ENCODE measurements around the gene TRDMT1.

TRDMT1 gene

GRCh38 chr10:17199351-17199804, 2.1 kb downstream of the TRDMT1 start:
- in situ Hi-C loops (cut with MboI; ENCODE audit: low pct_unique_long_range_greater_than_20kb, low sequenced_read_pairs, unreplicated experiment), result no loop called here
- no peak for DNase-seq (ENCODE audit: low spot score)
- no peak for TF ChIP-seq CTCF (IDR thresholded peaks at IDR 0.05; ENCODE audit: extremely low read depth, insufficient read depth, missing control alignments)

DNA sequence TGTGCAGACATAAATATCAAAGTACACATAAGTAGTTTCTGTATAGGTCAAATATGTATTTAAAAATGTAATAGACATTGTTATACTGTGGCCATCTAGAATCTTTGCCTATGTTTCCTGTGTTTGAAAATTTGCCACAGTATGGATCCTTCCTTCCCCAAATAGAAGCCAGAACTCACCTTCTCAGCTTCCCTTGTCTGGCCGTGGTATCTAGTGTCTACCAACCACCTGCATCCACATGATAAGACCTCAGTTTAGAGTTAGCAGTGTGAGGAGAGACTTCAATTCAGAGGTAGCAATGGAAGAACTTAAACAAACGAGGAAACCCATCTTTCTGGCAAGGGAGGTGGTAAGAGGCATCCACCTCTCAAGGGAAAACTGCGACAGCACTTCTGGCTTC, 4.9 kb downstream of the TRDMT1 start:
- TF ChIP-seq CTCF (IDR thresholded peaks at IDR 0.05; ENCODE audit: extremely low read depth, insufficient read depth, missing control alignments), result no peak
- DNase-seq (ENCODE audit: low spot score), result no peak
- in situ Hi-C loops (cut with MboI; ENCODE audit: low pct_unique_long_range_greater_than_20kb, low sequenced_read_pairs, unreplicated experiment), result no loop called here

GRCh38 chr10:17196045-17196444, 5.4 kb downstream of the TRDMT1 start:
- in situ Hi-C loops (cut with MboI; ENCODE audit: low pct_unique_long_range_greater_than_20kb, low sequenced_read_pairs, unreplicated experiment), result no loop called here
- DNase-seq (ENCODE audit: low spot score), result no peak
- no peak for TF ChIP-seq CTCF (IDR thresholded peaks at IDR 0.05; ENCODE audit: extremely low read depth, insufficient read depth, missing control alignments)

- no peak for TF ChIP-seq CTCF (IDR thresholded peaks at IDR 0.05; ENCODE audit: extremely low read depth, insufficient read depth, missing control alignments)
- DNase-seq (ENCODE audit: low spot score), result no peak
- in situ Hi-C loops (cut with MboI; ENCODE audit: low pct_unique_long_range_greater_than_20kb, low sequenced_read_pairs, unreplicated experiment), result no loop called here
These were observed 6.4 kb downstream of the TRDMT1 start for GRCh38 chr10:17195083-17195482.

DNA sequence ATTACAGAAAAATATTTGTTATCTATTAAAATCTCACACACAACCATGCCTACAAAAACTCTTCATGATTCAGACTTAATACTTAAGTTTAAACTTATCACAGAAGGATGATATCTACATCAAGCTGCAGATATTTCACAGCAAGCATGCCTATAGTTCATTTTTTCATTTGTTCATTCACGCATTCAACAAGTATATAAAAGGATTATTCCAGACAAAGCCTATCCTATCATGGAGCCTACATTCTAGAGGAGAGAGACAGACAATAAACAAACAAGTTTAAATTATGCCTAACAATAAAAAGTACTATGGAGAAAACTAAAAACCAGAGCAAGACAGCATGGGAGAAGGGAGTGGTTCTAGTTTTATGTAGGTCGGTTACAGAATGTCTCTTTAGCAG, 10.9 kb downstream of the TRDMT1 start:
- no peak for TF ChIP-seq CTCF (IDR thresholded peaks at IDR 0.05; ENCODE audit: extremely low read depth, insufficient read depth, missing control alignments)
- in situ Hi-C loops (cut with MboI; ENCODE audit: low pct_unique_long_range_greater_than_20kb, low sequenced_read_pairs, unreplicated experiment), result no loop called here
- no peak for DNase-seq (ENCODE audit: low spot score)

- TF ChIP-seq CTCF (IDR thresholded peaks at IDR 0.05; ENCODE audit: extremely low read depth, insufficient read depth, missing control alignments), result no peak
- in situ Hi-C loops (cut with MboI; ENCODE audit: low pct_unique_long_range_greater_than_20kb, low sequenced_read_pairs, unreplicated experiment), result no loop called here
- no peak for DNase-seq (ENCODE audit: low spot score)
These were observed 12.8 kb downstream of the TRDMT1 start for GRCh38 chr10:17188644-17189172.

GRCh38 chr10:17185873-17186272, 15.6 kb downstream of the TRDMT1 start:
- no peak for TF ChIP-seq CTCF (IDR thresholded peaks at IDR 0.05; ENCODE audit: extremely low read depth, insufficient read depth, missing control alignments)
- no peak for DNase-seq (ENCODE audit: low spot score)
- in situ Hi-C loops (cut with MboI; ENCODE audit: low pct_unique_long_range_greater_than_20kb, low sequenced_read_pairs, unreplicated experiment), result no loop called here

Data from GM13977 (cell line).